ENCODE data around the gene USP10.

DNA sequence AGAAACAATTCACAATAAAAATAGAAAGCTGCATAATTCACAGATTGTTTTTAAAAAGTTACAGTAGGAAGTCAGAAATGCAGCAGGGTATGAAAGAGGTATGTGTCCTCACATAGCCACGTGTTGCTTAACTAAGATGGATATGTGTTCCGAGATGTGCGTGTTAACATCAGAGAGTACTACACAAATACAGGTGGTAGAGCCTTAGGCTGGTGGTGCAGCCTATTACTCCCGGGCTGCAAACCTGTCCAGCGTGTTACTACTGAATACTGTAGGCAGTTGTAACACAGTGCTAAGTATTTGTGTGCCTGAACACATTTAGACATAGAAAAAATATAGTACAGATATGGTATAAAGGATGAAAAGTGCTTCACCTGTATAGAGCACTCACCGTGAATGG is 46.4 kb downstream of the USP10 start:
- TF ChIP-seq ZC3H10 (CRISPR knock-in tag; IDR thresholded peaks at IDR 0.05) (no peak), ZFP30 (CRISPR knock-in tag; IDR thresholded peaks at IDR 0.05) (no peak), ESRRG (CRISPR knock-in tag; IDR thresholded peaks at IDR 0.05) (no peak), SNAI2 (CRISPR knock-in tag; IDR thresholded peaks at IDR 0.05) (no peak), ZNF8 (CRISPR knock-in tag; IDR thresholded peaks at IDR 0.05) (no peak), ARNTL (CRISPR knock-in tag; IDR thresholded peaks at IDR 0.05; ENCODE audit: borderline replicate concordance, low read depth) (no peak), ZFP3 (CRISPR knock-in tag; IDR thresholded peaks at IDR 0.05) (no peak), ISL1 (CRISPR knock-in tag; IDR thresholded peaks at IDR 0.05) (no peak), ZNF565 (CRISPR knock-in tag; conservative IDR thresholded peaks at IDR 0.05; ENCODE audit: low read depth) (no peak)
- TF ChIP-seq, protein P1, sequence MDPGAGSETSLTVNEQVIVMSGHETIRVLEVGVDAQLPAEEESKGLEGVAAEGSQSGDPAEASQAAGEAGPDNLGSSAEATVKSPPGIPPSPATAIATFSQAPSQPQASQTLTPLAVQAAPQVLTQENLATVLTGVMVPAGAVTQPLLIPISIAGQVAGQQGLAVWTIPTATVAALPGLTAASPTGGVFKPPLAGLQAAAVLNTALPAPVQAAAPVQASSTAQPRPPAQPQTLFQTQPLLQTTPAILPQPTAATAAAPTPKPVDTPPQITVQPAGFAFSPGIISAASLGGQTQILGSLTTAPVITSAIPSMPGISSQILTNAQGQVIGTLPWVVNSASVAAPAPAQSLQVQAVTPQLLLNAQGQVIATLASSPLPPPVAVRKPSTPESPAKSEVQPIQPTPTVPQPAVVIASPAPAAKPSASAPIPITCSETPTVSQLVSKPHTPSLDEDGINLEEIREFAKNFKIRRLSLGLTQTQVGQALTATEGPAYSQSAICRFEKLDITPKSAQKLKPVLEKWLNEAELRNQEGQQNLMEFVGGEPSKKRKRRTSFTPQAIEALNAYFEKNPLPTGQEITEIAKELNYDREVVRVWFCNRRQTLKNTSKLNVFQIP (CRISPR knock-in tag; IDR thresholded peaks at IDR 0.05; ENCODE audit: borderline replicate concordance, low read depth) = no peak
- TF ChIP-seq, protein P2, sequence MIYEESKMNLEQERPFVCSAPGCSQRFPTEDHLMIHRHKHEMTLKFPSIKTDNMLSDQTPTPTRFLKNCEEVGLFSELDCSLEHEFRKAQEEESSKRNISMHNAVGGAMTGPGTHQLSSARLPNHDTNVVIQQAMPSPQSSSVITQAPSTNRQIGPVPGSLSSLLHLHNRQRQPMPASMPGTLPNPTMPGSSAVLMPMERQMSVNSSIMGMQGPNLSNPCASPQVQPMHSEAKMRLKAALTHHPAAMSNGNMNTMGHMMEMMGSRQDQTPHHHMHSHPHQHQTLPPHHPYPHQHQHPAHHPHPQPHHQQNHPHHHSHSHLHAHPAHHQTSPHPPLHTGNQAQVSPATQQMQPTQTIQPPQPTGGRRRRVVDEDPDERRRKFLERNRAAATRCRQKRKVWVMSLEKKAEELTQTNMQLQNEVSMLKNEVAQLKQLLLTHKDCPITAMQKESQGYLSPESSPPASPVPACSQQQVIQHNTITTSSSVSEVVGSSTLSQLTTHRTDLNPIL (CRISPR knock-in tag; IDR thresholded peaks at IDR 0.05; ENCODE audit: low read depth) = no peak
- TF ChIP-seq, protein P3, sequence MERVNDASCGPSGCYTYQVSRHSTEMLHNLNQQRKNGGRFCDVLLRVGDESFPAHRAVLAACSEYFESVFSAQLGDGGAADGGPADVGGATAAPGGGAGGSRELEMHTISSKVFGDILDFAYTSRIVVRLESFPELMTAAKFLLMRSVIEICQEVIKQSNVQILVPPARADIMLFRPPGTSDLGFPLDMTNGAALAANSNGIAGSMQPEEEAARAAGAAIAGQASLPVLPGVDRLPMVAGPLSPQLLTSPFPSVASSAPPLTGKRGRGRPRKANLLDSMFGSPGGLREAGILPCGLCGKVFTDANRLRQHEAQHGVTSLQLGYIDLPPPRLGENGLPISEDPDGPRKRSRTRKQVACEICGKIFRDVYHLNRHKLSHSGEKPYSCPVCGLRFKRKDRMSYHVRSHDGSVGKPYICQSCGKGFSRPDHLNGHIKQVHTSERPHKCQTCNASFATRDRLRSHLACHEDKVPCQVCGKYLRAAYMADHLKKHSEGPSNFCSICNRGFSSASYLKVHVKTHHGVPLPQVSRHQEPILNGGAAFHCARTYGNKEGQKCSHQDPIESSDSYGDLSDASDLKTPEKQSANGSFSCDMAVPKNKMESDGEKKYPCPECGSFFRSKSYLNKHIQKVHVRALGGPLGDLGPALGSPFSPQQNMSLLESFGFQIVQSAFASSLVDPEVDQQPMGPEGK (CRISPR knock-in tag; IDR thresholded peaks at IDR 0.05; ENCODE audit: borderline replicate concordance) = no peak

Measured in SK-N-SH treated with all-trans-retinoic acid at 6 μM for 48 hours (cell line).